SK-N-SH (cell line): ENCODE measurements around the gene FRS3. TPM values are rescaled to one million over a fixed set of nuclear protein-coding genes. Genes with fewer than 3 reads are reported as not detected.
A peak's percentile ranks its signal among the peaks of the same experiment; 100 is the strongest.
"Not testable (repeated sequence)": the region's sequence is repeated elsewhere in the genome, so short reads cannot be mapped to it uniquely, and the experiment has no call there.

Experiments used
- CTCF ChIA-PET: fragments of 300-600, 350-600 bp; formaldehyde crosslinking; extraction: SDS; loops from one replicate; lab custom pipeline; 2021; lab: Yijun Ruan, JAX
- POLR2A ChIA-PET: fragments of 350-600 bp; sonication (Branson Sonifier 250); formaldehyde crosslinking; extraction: SDS; loops from one replicate; lab custom pipeline; 2020; ENCODE audit warnings: antibody characterized with exemption, inconsistent platforms; lab: Yijun Ruan, JAX
- DNase-seq: peaks from one replicate; pipeline ENCODE4 v3.0.0; 2012
- H2AFZ ChIP-seq: fragments of 200-600 bp; sonication (generic); 2 replicates; pipeline ENCODE4 v1.8.1; 2016; ENCODE audit warnings: antibody characterized with exemption, mild to moderate bottlenecking, low read depth
- H3F3A ChIP-seq: fragments of 200-600 bp; sonication (generic); replicated peaks from 2 replicates; pipeline ENCODE3; 2016; ENCODE audit warnings: antibody characterized with exemption, mild to moderate bottlenecking; ENCODE audit not compliant: insufficient read depth
- H3K27ac ChIP-seq, 2 experiments: fragments of 200-500 bp in 1 of 2; fragments of 200-600 bp in 1 of 2; sonication (Bioruptor generic) in 1 of 2; sonication (generic), shearing (Covaris generic) in 1 of 2; 2 replicates each; pipeline versions ENCODE4 v1.5.1 to v1.6.1; 2014 to 2016; ENCODE audit warnings: low read depth in 2 of 2, inconsistent platforms in 1 of 2, low read length in 1 of 2, mild to moderate bottlenecking in 1 of 2, mixed read lengths in 1 of 2
- H3K27me3 ChIP-seq: fragments of 200-600 bp; sonication (generic), shearing (Covaris generic); 2 replicates; pipeline ENCODE4 v1.6.1; 2016; ENCODE audit warnings: mixed run types; ENCODE audit not compliant: insufficient read depth
- H3K36me3 ChIP-seq, 2 experiments: fragments of 200-500 bp in 1 of 2; fragments of 200-600 bp in 1 of 2; sonication (Bioruptor generic) in 1 of 2; sonication (generic) in 1 of 2; replicated peaks in 1 of 2; 2 replicates each; pipeline versions ENCODE3 to v1.5.1; 2014 to 2016; ENCODE audit warnings: low read length in 1 of 2, mild to moderate bottlenecking in 1 of 2; ENCODE audit not compliant: insufficient read depth in 2 of 2, control insufficient read depth in 1 of 2
- H3K4me1 ChIP-seq, 2 experiments: fragments of 200-500 bp in 1 of 2; fragments of 200-600 bp in 1 of 2; sonication (Bioruptor generic) in 1 of 2; sonication (generic), shearing (Covaris generic) in 1 of 2; 2 replicates each; pipeline versions ENCODE4 v1.5.1 to v1.6.1; 2014 to 2016; ENCODE audit warnings: low read depth in 1 of 2, low read length in 1 of 2, mixed run types in 1 of 2; ENCODE audit not compliant: insufficient read depth in 2 of 2, control insufficient read depth in 1 of 2
- H3K4me2 ChIP-seq: fragments of 200-600 bp; sonication (generic), shearing (Covaris generic); 2 replicates; pipeline ENCODE4 v1.6.1; 2017; ENCODE audit warnings: mixed run types
- H3K4me3 ChIP-seq, 2 experiments: fragments of 200-500 bp in 1 of 2; fragments of 200-600 bp in 1 of 2; sonication (Bioruptor generic) in 1 of 2; sonication (generic), shearing (Covaris generic) in 1 of 2; 2 replicates each; pipeline versions ENCODE4 v1.5.1 to v1.8.1; 2014 to 2016; ENCODE audit warnings: low read depth in 2 of 2, inconsistent platforms in 1 of 2, low read length in 1 of 2, mild to moderate bottlenecking in 1 of 2, mixed read lengths in 1 of 2, moderate library complexity in 1 of 2
- H3K79me2 ChIP-seq: fragments of 200-600 bp; sonication (generic); 2 replicates; pipeline ENCODE4 v1.8.1; 2017; ENCODE audit warnings: mild to moderate bottlenecking; ENCODE audit not compliant: insufficient read depth
- H3K9ac ChIP-seq: fragments of 200-600 bp; sonication (generic); 2 replicates; pipeline ENCODE4 v1.6.1; 2017; ENCODE audit warnings: mixed run types
- H3K9me2 ChIP-seq: fragments of 200-600 bp; sonication (generic); 2 replicates; pipeline ENCODE4 v1.6.1; 2017; ENCODE audit warnings: mixed run types
- H3K9me3 ChIP-seq: fragments of 200-600 bp; sonication (generic); 2 replicates; pipeline ENCODE4 v1.6.1; 2017; ENCODE audit warnings: mixed run types, mild to moderate bottlenecking, moderate library complexity
- H4K20me1 ChIP-seq: fragments of 200-600 bp; sonication (generic); 2 replicates; pipeline ENCODE4 v1.6.1; 2017; ENCODE audit warnings: mild to moderate bottlenecking, mixed run types; ENCODE audit not compliant: insufficient read depth
- CHD2 ChIP-seq: fragments of 150-350 bp; IDR thresholded peaks from 2 replicates; pipeline ENCODE4 v1.6.1; 2018; ENCODE audit warnings: low read length; ENCODE audit not compliant: partially characterized antibody
- EP300 ChIP-seq, 2 experiments: IDR thresholded peaks; 2 replicates each; pipeline versions ENCODE4 v1.4.0 to v1.6.1; 2012; ENCODE audit warnings: borderline replicate concordance in 1 of 2, low read depth in 1 of 2, low read length in 1 of 2
- EZH2phosphoT487 ChIP-seq: fragments of 200-600 bp; sonication (generic); IDR thresholded peaks from 2 replicates; pipeline ENCODE4 v1.6.1; 2017; ENCODE audit warnings: low read depth, mixed run types, mild to moderate bottlenecking, antibody characterized with exemption, moderate library complexity, borderline replicate concordance
- FOXJ3 ChIP-seq: sonication (generic); formaldehyde crosslinking; IDR thresholded peaks from 2 replicates; pipeline ENCODE4 v1.5.1; 2020; ENCODE audit warnings: mild to moderate bottlenecking, missing genetic modification reagents
- GATA2 ChIP-seq: sonication (generic); formaldehyde crosslinking; IDR thresholded peaks from 2 replicates; pipeline ENCODE4 v1.5.0; 2020; ENCODE audit warnings: mild to moderate bottlenecking, missing genetic modification reagents
- NRF1 ChIP-seq: IDR thresholded peaks from 2 replicates; pipeline ENCODE4 v1.6.1; 2012; ENCODE audit warnings: low read depth, mild to moderate bottlenecking, low read length
- RAD21 ChIP-seq: IDR thresholded peaks from 2 replicates; pipeline ENCODE4 v1.6.1; 2012; ENCODE audit warnings: mild to moderate bottlenecking, low read length
- RCOR1 ChIP-seq: fragments of 150-350 bp; IDR thresholded peaks from 2 replicates; pipeline ENCODE4 v1.6.1; 2017; ENCODE audit warnings: antibody characterized with exemption, low read length
- RFX5 ChIP-seq: IDR thresholded peaks from 2 replicates; pipeline ENCODE4 v1.6.1; 2012; ENCODE audit warnings: mild to moderate bottlenecking, improper control_type of control experiment, low read length
- TCF12 ChIP-seq: IDR thresholded peaks from 2 replicates; pipeline ENCODE4 v1.4.0; 2012
- WGBS: methylation state at CpG from one replicate; pipeline ENCODE4 v1.1.6; 2017; ENCODE audit warnings: low lambda C conversion rate; 5-methylcytosine and 5-hydroxymethylcytosine counted together
- polyA plus RNA-seq, 3 experiments: library from polyadenylated mRNA; depleted of rRNA; stranded (reverse); fragments of >200 nt; gene quantifications; 2 replicates each; pipeline ENCODE4 v1.2.3, GENCODE V29; 2012
- TF ChIP-seq, protein P1 (sequence below): IDR thresholded peaks from 2 replicates; pipeline ENCODE4 v1.4.0; 2012; ENCODE audit warnings: low read depth

FRS3 gene
- polyA plus RNA-seq, 1 of the 3 experiments (the other 2 are of a cell fraction) = 8.6 TPM

- Histone ChIP-seq H3F3A (no peaks in the 10 kb centered on the region), H3K27ac (peak overlapping the region in 1 of 2 experiments; percentile 80; a peak in 1 of 4 replicates), H3K79me2 (no peaks in the 10 kb centered on the region), H3K4me1 (peaks cover 3 to 32% of the 10 kb centered on the region in 2 experiments; a peak in 2 of 4 replicates), H3K4me2 (no peak overlapping the region), H3K9ac (no peak overlapping the region), H2AFZ (no peak overlapping the region), H3K27me3 (no peaks in the 10 kb centered on the region), H3K9me2 (no peaks in the 10 kb centered on the region), H4K20me1 (no peaks in the 10 kb centered on the region), H3K9me3 (no peaks in the 10 kb centered on the region), H3K36me3 (peaks cover 0 to 24% of the 10 kb centered on the region in 2 experiments), H3K4me3 (no peak overlapping the region)
- peak; percentile 41 for DNase-seq
- WGBS = 92% methylated on average over 10 of the region's 10 CpGs
- ChIA-PET POLR2A (interaction anchor here (1.4 to 1.9 kb wide), 2 partner anchors 9 to 35 kb away, joined by 4 to 6 read pairs; no protein-coding TSS in a partner anchor), CTCF (interaction anchor here (0.7 to 2.8 kb wide), 12 partner anchors 8 to 741 kb away, joined by 3 to 19 read pairs (median 3); partner anchors contain the start of genes BYSL, MED20, TFEB and TOMM6)
- no peak for TF ChIP-seq TCF12
- TF ChIP-seq RFX5 = no peak
- TF ChIP-seq EZH2phosphoT487 = no peak
- no peak for TF ChIP-seq RAD21
- no peak for TF ChIP-seq GATA2 (CRISPR knock-in tag)
These were observed 11.0 kb downstream of the FRS3 start for GRCh38 chr6:41768545-41769308.

- TF ChIP-seq CHD2 (peak; percentile 29), RCOR1 (peak; percentile 84), FOXJ3 (peak; percentile 80), GATA2 (CRISPR knock-in tag) (peak; percentile 92), NRF1 (no peak), EP300 (IDR thresholded peaks at IDR 0.05; ENCODE audit: borderline replicate concordance in 1 of 2, low read depth in 1 of 2, low read length in 1 of 2) (peak in 1 of 2 experiments; percentile 81; a peak in 2 of 4 replicates)
- TF ChIP-seq, protein P1, sequence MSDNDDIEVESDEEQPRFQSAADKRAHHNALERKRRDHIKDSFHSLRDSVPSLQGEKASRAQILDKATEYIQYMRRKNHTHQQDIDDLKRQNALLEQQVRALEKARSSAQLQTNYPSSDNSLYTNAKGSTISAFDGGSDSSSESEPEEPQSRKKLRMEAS = no peak
- no peak overlapping the region for H3K9ac ChIP-seq
- CTCF ChIA-PET = interaction anchor here (0.6 to 2.8 kb wide), 7 partner anchors 15 to 739 kb away, joined by 3 to 19 read pairs (median 3); partner anchors contain the start of genes TFEB and TOMM6
These were observed 12.4 kb downstream of the FRS3 start for GRCh38 chr6:41767112-41767833.

GRCh38 chr6:41766043-41766664, 13.5 kb downstream of the FRS3 start:
- WGBS = 86% methylated on average over 4 of the region's 4 CpGs
- ChIA-PET POLR2A (interaction anchor here (0.6 kb wide), 1 partner anchor 278 kb away, joined by 3 read pairs; no protein-coding TSS in a partner anchor), CTCF (interaction anchor here (2.6 to 2.8 kb wide), 2 partner anchors 21 to 31 kb away, joined by 8 to 12 read pairs; partner anchors contain the start of genes TFEB and TOMM6)

More at GRCh38 chr6:41767112-41767833, 12.4 kb downstream of the FRS3 start:
- WGBS = 56% methylated on average over 10 of the region's 12 CpGs
- H3K36me3 ChIP-seq = peaks cover 0 to 17% of the 10 kb centered on the region in 2 experiments
- no peak overlapping the region for H3K4me2 ChIP-seq
- no peak overlapping the region for H3K4me3 ChIP-seq
- no peaks in the 10 kb centered on the region for H3K27me3 ChIP-seq
- no peaks in the 10 kb centered on the region for H3K9me2 ChIP-seq
- H3K79me2 ChIP-seq = no peaks in the 10 kb centered on the region
- no peaks in the 10 kb centered on the region for H3F3A ChIP-seq
- no peaks in the 10 kb centered on the region for H4K20me1 ChIP-seq
- POLR2A ChIA-PET = interaction anchor here (1.1 to 1.9 kb wide), 3 partner anchors 8 to 33 kb away, joined by 4 to 6 read pairs (median 4); no protein-coding TSS in a partner anchor
- H3K4me1 ChIP-seq = peaks cover 3 to 37% of the 10 kb centered on the region in 2 experiments; a peak in 2 of 4 replicates
- no peak overlapping the region for H2AFZ ChIP-seq
- no peaks in the 10 kb centered on the region for H3K9me3 ChIP-seq
- peak; percentile 89 for DNase-seq
- H3K27ac ChIP-seq = peak overlapping the region in 1 of 2 experiments; percentile 80; a peak in 2 of 4 replicates

More at GRCh38 chr6:41766043-41766664, 13.5 kb downstream of the FRS3 start:
- H3K36me3 ChIP-seq, H4K20me1 ChIP-seq, DNase-seq, H2AFZ ChIP-seq, H3K4me3 ChIP-seq, H3K27ac ChIP-seq, H3F3A ChIP-seq, H3K4me2 ChIP-seq, H3K9ac ChIP-seq, H3K79me2 ChIP-seq, H3K9me3 ChIP-seq, H3K9me2 ChIP-seq, H3K27me3 ChIP-seq: not testable (repeated sequence)
- H3K4me1 ChIP-seq = peaks cover 3 to 37% of the 10 kb centered on the region in 2 experiments; a peak in 2 of 4 replicates
